HepG2 (cell line): ENCODE measurements around the gene PBOV1. TPM values are rescaled to one million over a fixed set of nuclear protein-coding genes. Genes with fewer than 3 reads are reported as not detected.

Experiments
- ATAC-seq: fragments of 200-7000 bp; cut with Tn5 transposase; 3 replicates; pipeline ENCODE4 v1.9.1; 2020; ENCODE audit warnings: mild to moderate bottlenecking, moderate library complexity
- BruUV-seq: library from RNA; stranded (reverse); fragments of 400-500 nt; replicated peaks from 2 replicates; lab custom pipeline; 2021; lab: Mats Ljungman, UMichigan
- CTCF ChIA-PET: fragments of 300-600 bp; formaldehyde crosslinking; extraction: SDS; loops from one replicate; lab custom pipeline; 2021; ENCODE audit warnings: low total read pairs, inconsistent platforms, low intra/inter-chr PET ratio; lab: Yijun Ruan, JAX
- POLR2A ChIA-PET: fragments of 350-600 bp; sonication (Branson Sonifier 250); formaldehyde crosslinking; loops from one replicate; lab custom pipeline; 2020; ENCODE audit warnings: antibody characterized with exemption, inconsistent platforms; lab: Yijun Ruan, JAX
- DNase-seq: peaks from one replicate; pipeline ENCODE4 v3.0.0-alpha.2; 2015; ENCODE audit warnings: low spot score
- FAIRE-seq: peaks from 3 replicates; lab custom pipeline; 2011; peaks lifted over from hg19 to GRCh38; lab: Jason Lieb, UNC
- H2AFZ ChIP-seq: one replicate; pipeline ENCODE4 v1.6.1; 2011; ENCODE audit warnings: low read length, inconsistent platforms
- H3K27ac ChIP-seq: fragments of 300-600 bp; 3 replicates; pipeline ENCODE4 v1.8.0; 2011; ENCODE audit warnings: mixed run types, mild to moderate bottlenecking, mixed read lengths, low read length, inconsistent platforms; ENCODE audit not compliant: insufficient read depth; ENCODE audit errors: extremely low read length
- H3K27me3 ChIP-seq, 2 experiments: fragments of 200-600 bp in 1 of 2; 2 replicates in 1 of 2; 3 replicates in 1 of 2; pipeline versions ENCODE4 v1.6.0 to v1.8.0; 2011; ENCODE audit warnings: low read length in 2 of 2, mild to moderate bottlenecking in 2 of 2, moderate library complexity in 2 of 2, inconsistent platforms in 1 of 2; ENCODE audit not compliant: insufficient read depth in 2 of 2, control insufficient read depth in 1 of 2
- H3K36me3 ChIP-seq, 2 experiments: fragments of 200-600 bp in 1 of 2; replicated peaks in 1 of 2; 2 replicates in 1 of 2; 3 replicates in 1 of 2; pipeline versions ENCODE4 v1.5.1 to v1.8.0; 2011; ENCODE audit warnings: low read length in 2 of 2, inconsistent platforms in 1 of 2; ENCODE audit not compliant: insufficient read depth in 2 of 2, control insufficient read depth in 1 of 2
- H3K4me1 ChIP-seq: 2 replicates; pipeline ENCODE4 v1.5.1; 2012; ENCODE audit warnings: low read length, inconsistent platforms; ENCODE audit not compliant: insufficient read depth
- H3K4me2 ChIP-seq: 2 replicates; pipeline ENCODE4 v1.6.0; 2011; ENCODE audit warnings: low read depth, low read length, inconsistent platforms
- H3K4me3 ChIP-seq, 3 experiments: fragments of 200-600 bp in 1 of 3; sonication (generic), shearing (Covaris generic) in 1 of 3; replicated peaks in 1 of 3; 2 replicates each; pipeline ENCODE4 v1.5.1; 2011 to 2016; ENCODE audit warnings: low read length in 3 of 3, inconsistent platforms in 2 of 3, low read depth in 2 of 3, mild to moderate bottlenecking in 2 of 3, control low read depth in 1 of 3, mixed read lengths in 1 of 3; ENCODE audit not compliant: insufficient read depth in 1 of 3
- H3K79me2 ChIP-seq: one replicate; pipeline ENCODE4 v1.6.1; 2011; ENCODE audit warnings: low read length, inconsistent platforms; ENCODE audit not compliant: insufficient read depth
- H3K9ac ChIP-seq: 2 replicates; pipeline ENCODE4 v1.6.0; 2011; ENCODE audit warnings: mild to moderate bottlenecking, low read depth, low read length, inconsistent platforms; ENCODE audit not compliant: insufficient read depth
- H3K9me3 ChIP-seq: 2 replicates; pipeline ENCODE4 v1.5.1; 2012; ENCODE audit warnings: mild to moderate bottlenecking, low read length
- H4K20me1 ChIP-seq: 2 replicates; pipeline ENCODE4 v1.6.0; 2011; ENCODE audit warnings: inconsistent platforms, mild to moderate bottlenecking, low read length, moderate library complexity; ENCODE audit not compliant: insufficient read depth
- ARID2 ChIP-seq: sonication (generic); formaldehyde crosslinking; IDR thresholded peaks from 2 replicates; pipeline ENCODE4 v1.8.1; 2022; ENCODE audit warnings: mild to moderate bottlenecking, missing genetic modification reagents, borderline replicate concordance
- ARID3A ChIP-seq: IDR thresholded peaks from 2 replicates; pipeline ENCODE4 v1.6.1; 2012; ENCODE audit warnings: low read depth, low read length, improper control_type of control experiment
- DMAP1 ChIP-seq: IDR thresholded peaks from 2 replicates; pipeline ENCODE4 v1.6.1; 2016
- EP300 ChIP-seq, 3 experiments: sonication (generic) in 1 of 3; formaldehyde crosslinking in 1 of 3; IDR thresholded peaks; 2 replicates each; pipeline versions ENCODE4 v1.5.1 to v1.6.1; 2011 to 2020; ENCODE audit warnings: low read depth in 2 of 3, low read length in 2 of 3, borderline replicate concordance in 1 of 3, improper control_type of control experiment in 1 of 3, mild to moderate bottlenecking in 1 of 3, missing genetic modification reagents in 1 of 3, moderate library complexity in 1 of 3
- FOXP4 ChIP-seq: sonication (generic); formaldehyde crosslinking; IDR thresholded peaks from 2 replicates; pipeline ENCODE4 v1.4.0; 2020; ENCODE audit warnings: missing genetic modification reagents
- GATAD2A ChIP-seq: IDR thresholded peaks from 2 replicates; pipeline ENCODE4 v1.6.1; 2016
- HDAC1 ChIP-seq: sonication (generic); formaldehyde crosslinking; IDR thresholded peaks from 2 replicates; pipeline ENCODE4 v1.5.1; 2020; ENCODE audit warnings: mild to moderate bottlenecking, missing genetic modification reagents
- HMG20B ChIP-seq: conservative IDR thresholded peaks from 2 replicates; pipeline ENCODE4 v1.6.1; 2016; ENCODE audit warnings: missing genetic modification reagents, missing compliant biosample characterization
- PAF1 ChIP-seq: IDR thresholded peaks from 2 replicates; pipeline ENCODE4 v1.6.1; 2016; ENCODE audit warnings: missing genetic modification reagents, missing compliant biosample characterization
- SKI ChIP-seq: fragments of 450-650 bp; IDR thresholded peaks from one replicate; pipeline ENCODE4 v1.6.1; 2018; ENCODE audit warnings: mild to moderate bottlenecking; ENCODE audit not compliant: partially characterized antibody
- ZBTB10 ChIP-seq: sonication (generic); formaldehyde crosslinking; IDR thresholded peaks from 2 replicates; pipeline ENCODE4 v1.4.0; 2020; ENCODE audit warnings: missing genetic modification reagents, borderline replicate concordance
- ZMYM4 ChIP-seq: sonication (generic); formaldehyde crosslinking; IDR thresholded peaks from 2 replicates; pipeline ENCODE4 v1.8.1; 2023; ENCODE audit warnings: mild to moderate bottlenecking, missing genetic modification reagents
- ZNF33A ChIP-seq: sonication (generic); formaldehyde crosslinking; IDR thresholded peaks from 2 replicates; pipeline ENCODE4 v1.5.1; 2020; ENCODE audit warnings: missing genetic modification reagents, mild to moderate bottlenecking, moderate library complexity, borderline replicate concordance
- ZNF362 ChIP-seq: sonication (generic); formaldehyde crosslinking; IDR thresholded peaks from 2 replicates; pipeline ENCODE4 v1.4.0; 2020; ENCODE audit warnings: missing genetic modification reagents, mild to moderate bottlenecking, borderline replicate concordance
- ZNF501 ChIP-seq: sonication (generic); formaldehyde crosslinking; IDR thresholded peaks from 2 replicates; pipeline ENCODE4 v1.5.1; 2020; ENCODE audit warnings: mild to moderate bottlenecking, moderate library complexity, missing genetic modification reagents
- ZSCAN30 ChIP-seq: sonication (generic); formaldehyde crosslinking; IDR thresholded peaks from 2 replicates; pipeline ENCODE4 v1.5.0; 2020; ENCODE audit warnings: mild to moderate bottlenecking, missing genetic modification reagents
- ZSCAN9 ChIP-seq: IDR thresholded peaks from 2 replicates; pipeline ENCODE4 v1.6.1; 2016; ENCODE audit warnings: borderline replicate concordance
- WGBS: methylation state at CpG from one replicate; pipeline ENCODE4 v1.1.6; 2017; ENCODE audit warnings: low lambda C conversion rate; 5-methylcytosine and 5-hydroxymethylcytosine counted together
- in situ Hi-C: cut with HindIII; loops from 2 replicates; pipeline ENCODE4 v1.10.0; 2017; ENCODE audit warnings: low pct_unique_long_range_greater_than_20kb; ENCODE audit not compliant: extremely low pct_ligation_motif_present
- intact Hi-C: fragments of 100-400 bp; cut with micrococcal nuclease; formaldehyde crosslinking; loops from one replicate; pipeline ENCODE4 v1.10.0; 2022; ENCODE audit not compliant: unreplicated experiment
- polyA plus RNA-seq, 8 experiments: library from polyadenylated mRNA; depleted of rRNA in 3 of 8; stranded (reverse) in 7 of 8; unstranded in 1 of 8; fragments of >200 nt; fragmentation: Illumina TruSeq in 4 of 8; extraction: Trizol in 4 of 8; gene quantifications; 2 replicates each; pipeline versions ENCODE4 v1.2.1 to v1.2.3, GENCODE V29; 2011 to 2016; ENCODE audit warnings: low read depth in 4 of 8, missing spikeins in 1 of 8, mixed read lengths in 1 of 8; ENCODE audit not compliant: insufficient read depth in 1 of 8
- total RNA-seq, 5 experiments: library from RNA; depleted of rRNA; stranded (reverse); fragments of >200 nt; fragmentation: Illumina TruSeq; extraction: Trizol; gene quantifications; 2 replicates each; pipeline ENCODE4 v1.2.3, GENCODE V29; 2016; ENCODE audit warnings: low read depth in 1 of 5

Gene PBOV1
- total and polyA plus RNA-seq, 2 of the 13 experiments (the other 11 are each of a cell fraction or from before 2014, with no cell fraction given), result not detected

GRCh38 chr6:138248878-138249277 is 30.6 kb upstream of the PBOV1 start:
- no peak overlapping the region for H3K4me2 ChIP-seq
- DNase-seq (peak; percentile 76), FAIRE-seq (peak; percentile 50), ATAC-seq (peak; percentile 94)
- H3K79me2 ChIP-seq, result no peaks in the 10 kb centered on the region
- no peak overlapping the region for H3K27ac ChIP-seq
- no peaks in the 10 kb centered on the region for H3K9me3 ChIP-seq
- POLR2A ChIA-PET, result no interaction called here
- no peaks in the 10 kb centered on the region for H3K36me3 ChIP-seq
- in situ Hi-C loops (no loop called here), intact Hi-C loops (no loop called here)
- BruUV-seq, result no TSS peak
- H2AFZ ChIP-seq, result no peak overlapping the region
- CTCF ChIA-PET, result no interaction called here
- H3K4me1 ChIP-seq, result peaks cover 18% of the 10 kb centered on the region
- whole genome bisulfite sequencing, result 4% methylated on average over 1 of the region's 1 CpG
- H3K27me3 ChIP-seq, result no peaks in the 10 kb centered on the region
- no peak overlapping the region for H3K9ac ChIP-seq
- H3K4me3 ChIP-seq, result no peak overlapping the region
- no peaks in the 10 kb centered on the region for H4K20me1 ChIP-seq
- TF ChIP-seq ARID2 (CRISPR knock-in tag) (no peak), DMAP1 (CRISPR knock-in tag) (no peak), ZSCAN9 (peak; percentile 71; the same call in 1 of the 2 replicates), ARID3A (peak; percentile 32; the same call in 1 of the 2 replicates), ZNF33A (CRISPR knock-in tag) (0 out of 2 replicates have a peak, but pooled peaks have one; percentile 42), HMG20B (CRISPR knock-in tag) (peak; percentile 90), SKI (peak; percentile 99), FOXP4 (peak; percentile 89), ZSCAN30 (CRISPR knock-in tag) (no peak), ZBTB10 (CRISPR knock-in tag) (peak; percentile 79; the same call in 1 of the 2 replicates), EP300 (IDR thresholded peaks at IDR 0.05; ENCODE audit: low read depth in 2 of 2, low read length in 2 of 2) (peak in 1 of 2 experiments; percentile 58; a peak in 1 of 4 replicates), EP300 (CRISPR knock-in tag; IDR thresholded peaks at IDR 0.05; ENCODE audit: borderline replicate concordance) (no peak; the same call in 1 of the 2 replicates), PAF1 (CRISPR knock-in tag) (no peak), ZNF501 (CRISPR knock-in tag) (0 out of 2 replicates have a peak, but pooled peaks have one; percentile 9), ZMYM4 (CRISPR knock-in tag) (0 out of 2 replicates have a peak, but pooled peaks have one; percentile 28), ZNF362 (CRISPR knock-in tag) (peak; percentile 2; the same call in 1 of the 2 replicates), GATAD2A (peak; percentile 81), HDAC1 (CRISPR knock-in tag) (peak; percentile 65)
